Liver (tissue), 9 donors: ENCODE measurements around the gene SPDYE4. TPM values are rescaled to one million over a fixed set of nuclear protein-coding genes. Genes with fewer than 3 reads are reported as not detected.

ENCODE experiments used
- DNase-seq: peaks from one replicate; pipeline ENCODE4 v3.0.0-alpha.2; 2017; ENCODE audit warnings: low spot score
- H3K27ac ChIP-seq, 2 donors: one replicate each; pipeline ENCODE4 v1.7.0; 2013; ENCODE audit warnings: inconsistent platforms in 2 of 2, low read length in 2 of 2, control low read depth in 1 of 2, low read depth in 1 of 2, mild to moderate bottlenecking in 1 of 2
- H3K27me3 ChIP-seq, 4 donors: one replicate each; pipeline versions ENCODE4 v1.6.1 to v1.7.0; 2013; ENCODE audit warnings: low read length in 3 of 4, inconsistent platforms in 1 of 4, mild to moderate bottlenecking in 1 of 4, moderate library complexity in 1 of 4; ENCODE audit not compliant: control insufficient read depth in 4 of 4, insufficient read depth in 4 of 4
- H3K36me3 ChIP-seq, 4 donors: one replicate each; pipeline versions ENCODE4 v1.6.1 to v1.7.0; 2013; ENCODE audit warnings: low read length in 3 of 4, mild to moderate bottlenecking in 3 of 4, low read depth in 1 of 4, moderate library complexity in 1 of 4; ENCODE audit not compliant: control insufficient read depth in 4 of 4, insufficient read depth in 3 of 4
- H3K4me1 ChIP-seq, 4 donors: one replicate each; pipeline versions ENCODE4 v1.6.1 to v1.7.0; 2013; ENCODE audit warnings: low read length in 3 of 4, mild to moderate bottlenecking in 3 of 4, moderate library complexity in 1 of 4; ENCODE audit not compliant: control insufficient read depth in 4 of 4, insufficient read depth in 4 of 4
- H3K4me3 ChIP-seq, 3 donors: one replicate each; pipeline versions ENCODE4 v1.6.1 to v1.7.0; 2013; ENCODE audit warnings: low read length in 3 of 3, control low read depth in 1 of 3, low read depth in 1 of 3, mild to moderate bottlenecking in 1 of 3
- H3K9ac ChIP-seq, 2 donors: one replicate each; pipeline ENCODE4 v1.7.0; 2013; ENCODE audit warnings: low read length in 2 of 2, mild to moderate bottlenecking in 2 of 2, moderate library complexity in 2 of 2, control low read depth in 1 of 2, low read depth in 1 of 2
- H3K9me3 ChIP-seq, 4 donors: one replicate each; pipeline versions ENCODE4 v1.6.1 to v1.7.0; 2013; ENCODE audit warnings: low read length in 3 of 4; ENCODE audit not compliant: control insufficient read depth in 4 of 4
- EGR1 ChIP-seq, 2 donors: IDR thresholded peaks; 2 replicates each; pipeline ENCODE4 v1.6.1; 2016 to 2018; ENCODE audit warnings: antibody characterized with exemption in 2 of 2, low read depth in 2 of 2
- FOXA1 ChIP-seq: IDR thresholded peaks from 2 replicates; pipeline ENCODE4 v1.6.1; 2016; ENCODE audit warnings: antibody characterized with exemption
- FOXA2 ChIP-seq: IDR thresholded peaks from 2 replicates; pipeline ENCODE4 v1.6.1; 2016; ENCODE audit warnings: antibody characterized with exemption
- GABPA ChIP-seq, 2 donors: IDR thresholded peaks in 1 of 2; conservative IDR thresholded peaks in 1 of 2; 2 replicates each; pipeline ENCODE4 v1.6.1; 2016; ENCODE audit warnings: antibody characterized with exemption in 2 of 2, mild to moderate bottlenecking in 1 of 2, moderate library complexity in 1 of 2
- HNF4A ChIP-seq, 2 donors: conservative IDR thresholded peaks; 2 replicates each; pipeline ENCODE4 v1.6.1; 2016; ENCODE audit warnings: antibody characterized with exemption in 2 of 2, mild to moderate bottlenecking in 2 of 2
- HNF4G ChIP-seq: IDR thresholded peaks from 2 replicates; pipeline ENCODE4 v1.6.1; 2016; ENCODE audit warnings: antibody characterized with exemption
- JUND ChIP-seq, 2 donors: IDR thresholded peaks; 2 replicates each; pipeline ENCODE4 v1.6.1; 2016; ENCODE audit warnings: antibody characterized with exemption in 2 of 2
- NR2F2 ChIP-seq: IDR thresholded peaks from 2 replicates; pipeline ENCODE4 v1.6.1; 2016; ENCODE audit warnings: antibody characterized with exemption
- RAD21 ChIP-seq, 2 donors: IDR thresholded peaks; 2 replicates each; pipeline ENCODE4 v1.6.1; 2016; ENCODE audit warnings: antibody characterized with exemption in 2 of 2, mild to moderate bottlenecking in 2 of 2
- RXRA ChIP-seq, 2 donors: IDR thresholded peaks; 2 replicates each; pipeline ENCODE4 v1.6.1; 2017 to 2018; ENCODE audit warnings: antibody characterized with exemption in 2 of 2, mild to moderate bottlenecking in 1 of 2
- SP1 ChIP-seq: IDR thresholded peaks from 2 replicates; pipeline ENCODE4 v1.6.1; 2018; ENCODE audit warnings: antibody characterized with exemption, mild to moderate bottlenecking
- YY1 ChIP-seq: IDR thresholded peaks from 2 replicates; pipeline ENCODE4 v1.6.1; 2016; ENCODE audit warnings: antibody characterized with exemption, mild to moderate bottlenecking
- WGBS: extraction: QIAGEN DNeasy Blood & Tissue Kit; methylation state at CpG from one replicate; pipeline ENCODE4 v1.1.7; 2013; 5-methylcytosine and 5-hydroxymethylcytosine counted together
- polyA plus RNA-seq, 2 donors: library from polyadenylated mRNA; stranded (reverse) in 1 of 2; unstranded in 1 of 2; fragments of 200-250 nt in 1 of 2; fragments of >200 nt in 1 of 2; fragmentation: Nextera tagmentation in 1 of 2; extraction: Ambion mirVana in 1 of 2; gene quantifications; one replicate each; pipeline versions ENCODE4 v1.2.1 to v1.2.3, GENCODE V29; 2013 to 2015
- total RNA-seq, 2 donors: library from RNA; depleted of rRNA; stranded (reverse); fragments of >200 nt; gene quantifications; one replicate each; pipeline ENCODE4 v1.2.3, GENCODE V29; 2014
- TF ChIP-seq, protein P1 (sequence below): IDR thresholded peaks from 2 replicates; pipeline ENCODE4 v1.6.1; 2016; ENCODE audit warnings: antibody characterized with exemption
- TF ChIP-seq, protein P2 (sequence below): IDR thresholded peaks from 2 replicates; pipeline ENCODE4 v1.6.1; 2016; ENCODE audit warnings: antibody characterized with exemption
- TF ChIP-seq, protein P3 (sequence below): IDR thresholded peaks from 2 replicates; pipeline ENCODE4 v1.6.1; 2016; ENCODE audit warnings: antibody characterized with exemption, mild to moderate bottlenecking
- donor health status: healthy.
- donor health status: healthy.
- donor health status: healthy.
- donor health status: healthy.
- donor health status: healthy.

Gene SPDYE4
- total and polyA plus RNA-seq, 4 donors = not detected

DNA sequence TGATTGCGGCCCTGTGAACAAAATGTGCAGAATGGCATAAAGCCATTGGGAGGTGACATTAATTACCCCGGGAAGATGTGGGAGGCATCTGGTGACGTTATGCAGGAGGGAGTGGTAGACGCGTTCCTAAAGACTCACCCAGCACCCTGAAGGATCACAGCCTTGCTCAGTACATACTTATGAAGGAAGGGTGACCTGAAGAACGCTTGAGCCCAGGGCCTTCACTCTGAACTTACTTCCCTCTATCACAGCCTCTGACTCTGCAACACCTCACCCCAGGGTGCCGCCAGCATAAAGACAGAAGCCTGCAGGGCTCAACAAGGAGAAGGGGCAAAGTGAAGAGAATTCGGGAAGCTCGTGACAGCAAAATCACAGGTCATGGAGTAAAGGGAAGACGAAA is 31.4 kb upstream of the SPDYE4 start:
- no peak for TF ChIP-seq HNF4G
- TF ChIP-seq FOXA2 = no peak
- TF ChIP-seq HNF4A (conservative IDR thresholded peaks at IDR 0.05) = no peak
- TF ChIP-seq, protein P1, sequence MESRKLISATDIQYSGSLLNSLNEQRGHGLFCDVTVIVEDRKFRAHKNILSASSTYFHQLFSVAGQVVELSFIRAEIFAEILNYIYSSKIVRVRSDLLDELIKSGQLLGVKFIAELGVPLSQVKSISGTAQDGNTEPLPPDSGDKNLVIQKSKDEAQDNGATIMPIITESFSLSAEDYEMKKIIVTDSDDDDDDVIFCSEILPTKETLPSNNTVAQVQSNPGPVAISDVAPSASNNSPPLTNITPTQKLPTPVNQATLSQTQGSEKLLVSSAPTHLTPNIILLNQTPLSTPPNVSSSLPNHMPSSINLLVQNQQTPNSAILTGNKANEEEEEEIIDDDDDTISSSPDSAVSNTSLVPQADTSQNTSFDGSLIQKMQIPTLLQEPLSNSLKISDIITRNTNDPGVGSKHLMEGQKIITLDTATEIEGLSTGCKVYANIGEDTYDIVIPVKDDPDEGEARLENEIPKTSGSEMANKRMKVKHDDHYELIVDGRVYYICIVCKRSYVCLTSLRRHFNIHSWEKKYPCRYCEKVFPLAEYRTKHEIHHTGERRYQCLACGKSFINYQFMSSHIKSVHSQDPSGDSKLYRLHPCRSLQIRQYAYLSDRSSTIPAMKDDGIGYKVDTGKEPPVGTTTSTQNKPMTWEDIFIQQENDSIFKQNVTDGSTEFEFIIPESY = no peak
- H3K27me3 ChIP-seq = no peaks in the 10 kb centered on the region
- H3K27ac ChIP-seq = no peak overlapping the region
- 80% methylated on average over 10 of the region's 10 CpGs for WGBS
- no peak overlapping the region for H3K9ac ChIP-seq
- no peaks in the 10 kb centered on the region for H3K36me3 ChIP-seq
- no peak for DNase-seq
- no peaks in the 10 kb centered on the region for H3K4me1 ChIP-seq
- H3K9me3 ChIP-seq = no peaks in the 10 kb centered on the region
- no peak overlapping the region for H3K4me3 ChIP-seq

DNA sequence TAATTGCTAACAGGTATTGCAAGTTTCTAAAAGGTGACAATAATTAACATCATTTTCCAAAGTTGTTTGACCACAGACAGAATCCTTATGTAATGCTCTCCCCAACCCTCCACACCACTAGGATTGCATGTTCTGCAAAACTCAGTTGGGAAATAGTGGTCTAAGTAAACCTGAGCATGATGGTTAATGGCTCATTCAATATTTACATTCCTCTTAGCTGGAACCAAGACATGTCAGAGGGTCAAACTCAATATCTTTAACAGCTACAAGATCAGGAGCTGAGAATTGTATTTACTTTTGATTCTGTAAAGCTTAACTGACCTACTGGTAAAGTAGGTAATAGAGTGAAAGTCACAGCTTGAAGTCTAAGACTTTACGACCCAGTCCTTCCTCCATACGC is 30.7 kb upstream of the SPDYE4 start:
- Histone ChIP-seq H3K27me3 (no peaks in the 10 kb centered on the region), H3K9ac (no peak overlapping the region), H3K36me3 (no peaks in the 10 kb centered on the region), H3K4me1 (no peaks in the 10 kb centered on the region), H3K9me3 (no peaks in the 10 kb centered on the region), H3K4me3 (no peak overlapping the region), H3K27ac (no peak overlapping the region)
- WGBS = 80% methylated on average over 2 of the region's 2 CpGs
- no peak for DNase-seq
- TF ChIP-seq, protein P2, sequence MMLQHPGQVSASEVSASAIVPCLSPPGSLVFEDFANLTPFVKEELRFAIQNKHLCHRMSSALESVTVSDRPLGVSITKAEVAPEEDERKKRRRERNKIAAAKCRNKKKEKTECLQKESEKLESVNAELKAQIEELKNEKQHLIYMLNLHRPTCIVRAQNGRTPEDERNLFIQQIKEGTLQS = no peak
- no peak for TF ChIP-seq FOXA2
- no peak for TF ChIP-seq JUND (IDR thresholded peaks at IDR 0.05)
- TF ChIP-seq NR2F2 = no peak
- no peak for TF ChIP-seq SP1
- no peak for TF ChIP-seq FOXA1
- TF ChIP-seq GABPA (IDR thresholded peaks at IDR 0.05 in 1 of 2, conservative IDR thresholded peaks at IDR 0.05 in 1 of 2) = no peak
- TF ChIP-seq YY1 = no peak
- no peak for TF ChIP-seq RXRA (IDR thresholded peaks at IDR 0.05)
- no peak for TF ChIP-seq RAD21 (IDR thresholded peaks at IDR 0.05)
- TF ChIP-seq HNF4A (conservative IDR thresholded peaks at IDR 0.05) = no peak
- TF ChIP-seq EGR1 (IDR thresholded peaks at IDR 0.05; ENCODE audit: low read depth in 2 of 2) = no peak
- TF ChIP-seq, protein P3, sequence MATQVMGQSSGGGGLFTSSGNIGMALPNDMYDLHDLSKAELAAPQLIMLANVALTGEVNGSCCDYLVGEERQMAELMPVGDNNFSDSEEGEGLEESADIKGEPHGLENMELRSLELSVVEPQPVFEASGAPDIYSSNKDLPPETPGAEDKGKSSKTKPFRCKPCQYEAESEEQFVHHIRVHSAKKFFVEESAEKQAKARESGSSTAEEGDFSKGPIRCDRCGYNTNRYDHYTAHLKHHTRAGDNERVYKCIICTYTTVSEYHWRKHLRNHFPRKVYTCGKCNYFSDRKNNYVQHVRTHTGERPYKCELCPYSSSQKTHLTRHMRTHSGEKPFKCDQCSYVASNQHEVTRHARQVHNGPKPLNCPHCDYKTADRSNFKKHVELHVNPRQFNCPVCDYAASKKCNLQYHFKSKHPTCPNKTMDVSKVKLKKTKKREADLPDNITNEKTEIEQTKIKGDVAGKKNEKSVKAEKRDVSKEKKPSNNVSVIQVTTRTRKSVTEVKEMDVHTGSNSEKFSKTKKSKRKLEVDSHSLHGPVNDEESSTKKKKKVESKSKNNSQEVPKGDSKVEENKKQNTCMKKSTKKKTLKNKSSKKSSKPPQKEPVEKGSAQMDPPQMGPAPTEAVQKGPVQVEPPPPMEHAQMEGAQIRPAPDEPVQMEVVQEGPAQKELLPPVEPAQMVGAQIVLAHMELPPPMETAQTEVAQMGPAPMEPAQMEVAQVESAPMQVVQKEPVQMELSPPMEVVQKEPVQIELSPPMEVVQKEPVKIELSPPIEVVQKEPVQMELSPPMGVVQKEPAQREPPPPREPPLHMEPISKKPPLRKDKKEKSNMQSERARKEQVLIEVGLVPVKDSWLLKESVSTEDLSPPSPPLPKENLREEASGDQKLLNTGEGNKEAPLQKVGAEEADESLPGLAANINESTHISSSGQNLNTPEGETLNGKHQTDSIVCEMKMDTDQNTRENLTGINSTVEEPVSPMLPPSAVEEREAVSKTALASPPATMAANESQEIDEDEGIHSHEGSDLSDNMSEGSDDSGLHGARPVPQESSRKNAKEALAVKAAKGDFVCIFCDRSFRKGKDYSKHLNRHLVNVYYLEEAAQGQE = no peak
